ENCODE measurements around the gene CMTM4.

CMTM4 gene

DNA sequence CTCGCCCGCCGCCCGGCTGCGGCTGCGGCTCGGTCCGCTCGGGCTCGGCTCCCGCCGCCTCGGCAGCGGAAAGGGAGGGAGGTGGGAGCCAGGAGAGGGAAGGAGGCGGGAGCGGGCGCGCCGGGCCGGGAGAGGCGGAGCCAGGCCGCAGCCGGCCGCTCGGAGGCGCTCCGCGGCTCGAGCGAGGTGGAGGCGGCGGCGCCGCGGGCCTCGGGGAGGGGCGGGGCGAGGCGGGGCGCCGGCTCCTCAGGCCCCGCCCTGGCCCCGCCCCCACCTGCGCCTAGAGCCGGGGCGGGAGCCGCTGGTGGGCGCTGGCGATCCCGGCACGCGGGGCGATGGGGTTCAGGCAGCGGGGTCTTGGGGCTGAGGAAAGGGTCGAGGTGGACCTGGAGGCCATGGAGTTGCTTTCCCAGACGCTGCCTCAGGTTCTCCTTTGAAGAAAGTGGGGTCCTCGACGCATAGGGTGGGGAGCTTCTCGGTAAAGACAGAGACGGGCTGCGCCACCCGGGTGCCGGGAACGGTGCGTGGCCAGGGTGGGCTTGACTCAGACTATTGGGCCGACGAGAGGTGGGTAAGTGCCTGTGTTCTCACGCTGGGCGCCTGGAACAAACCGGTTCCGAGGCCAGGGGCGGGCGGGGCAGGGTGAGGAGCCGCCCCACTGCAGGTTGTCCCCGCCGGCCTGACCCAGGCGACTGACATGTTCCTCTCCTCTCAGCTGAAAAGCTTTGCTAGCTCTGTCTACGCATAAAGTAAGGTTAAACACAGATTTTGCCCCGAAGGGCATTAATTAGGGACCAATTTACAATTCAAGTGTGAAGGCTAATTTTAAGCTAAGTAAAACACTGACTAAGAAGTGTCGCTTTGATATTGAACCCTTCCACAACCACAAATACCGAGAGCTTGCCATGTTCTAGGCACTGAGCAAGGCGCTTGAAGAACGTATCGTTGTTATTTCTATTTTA, at the start of gene CMTM4:
TSS of gene CMTM4 (minus strand) at position 75 of the 962 bp plus-strand sequence. CDS start 218 bp downstream, outside the sequence.
- Mint-ChIP-seq H3K4me1 (ENCODE audit: low read depth) (peaks cover 20% of the 10 kb centered on the region), H3K4me3 (peak within 1 kb of the TSS; percentile 77), H3K9me3 (no peaks in the 10 kb centered on the region), H3K27me3 (peaks cover 16% of the 10 kb centered on the region), H3K36me3 (ENCODE audit: low read depth) (no peaks in the 10 kb centered on the region), H3K27ac (peak within 1 kb of the TSS; percentile 61)
- DNase-seq, result peak; percentile 86

GRCh38 chr16:66746048-66746447, 49.5 kb upstream of the CMTM4 start:
- Mint-ChIP-seq H3K36me3 (ENCODE audit: low read depth) (peaks cover 82% of the 10 kb centered on the region), H3K27ac (no peak overlapping the region), H3K9me3 (no peaks in the 10 kb centered on the region), H3K27me3 (no peaks in the 10 kb centered on the region), H3K4me3 (no peak overlapping the region), H3K4me1 (ENCODE audit: low read depth) (peaks cover 45% of the 10 kb centered on the region)
- DNase-seq, result no peak

GRCh38 chr16:66741950-66742808, 45.6 kb upstream of the CMTM4 start:
- H3K4me3 Mint-ChIP-seq, result no peak overlapping the region
- H3K4me1 Mint-ChIP-seq (ENCODE audit: low read depth), result peaks cover 31% of the 10 kb centered on the region
- no peak overlapping the region for H3K27ac Mint-ChIP-seq
- no peak for DNase-seq
- no peaks in the 10 kb centered on the region for H3K27me3 Mint-ChIP-seq
- H3K36me3 Mint-ChIP-seq (ENCODE audit: low read depth), result peaks cover 80% of the 10 kb centered on the region
- H3K9me3 Mint-ChIP-seq, result no peaks in the 10 kb centered on the region

- Mint-ChIP-seq H3K4me1 (ENCODE audit: low read depth) (peaks cover 23% of the 10 kb centered on the region), H3K4me3 (no peak overlapping the region), H3K9me3 (no peaks in the 10 kb centered on the region), H3K36me3 (ENCODE audit: low read depth) (peaks cover 76% of the 10 kb centered on the region), H3K27me3 (no peaks in the 10 kb centered on the region), H3K27ac (peak overlapping the region; percentile 35)
- no peak for DNase-seq
These were observed 44.8 kb upstream of the CMTM4 start for GRCh38 chr16:66741169-66741900.

DNA sequence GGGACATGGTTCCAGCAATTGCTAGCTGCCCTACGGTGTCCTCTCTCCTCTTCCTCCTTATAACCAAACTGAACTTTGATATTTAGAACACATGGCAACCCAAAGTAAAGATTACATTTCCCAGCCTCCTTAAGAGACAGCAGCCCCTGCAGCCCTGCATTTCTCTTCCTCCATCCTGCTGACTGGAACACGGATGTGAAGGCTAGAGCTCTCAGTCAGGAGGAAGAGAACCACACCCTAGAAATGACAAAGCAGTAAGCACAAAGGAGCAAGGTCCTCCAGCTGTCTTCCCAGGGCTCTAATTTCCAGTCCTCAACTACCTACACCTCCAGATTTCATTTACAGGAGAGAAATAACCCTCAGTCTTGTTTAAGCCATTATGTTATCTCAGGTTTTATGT, 44.0 kb upstream of the CMTM4 start:
- H3K27me3 Mint-ChIP-seq, result no peaks in the 10 kb centered on the region
- no peak overlapping the region for H3K4me3 Mint-ChIP-seq
- no peaks in the 10 kb centered on the region for H3K9me3 Mint-ChIP-seq
- H3K36me3 Mint-ChIP-seq (ENCODE audit: low read depth), result peaks cover 79% of the 10 kb centered on the region
- H3K27ac Mint-ChIP-seq, result peak overlapping the region; percentile 42
- DNase-seq, result no peak
- peaks cover 25% of the 10 kb centered on the region for H3K4me1 Mint-ChIP-seq (ENCODE audit: low read depth)

DNA sequence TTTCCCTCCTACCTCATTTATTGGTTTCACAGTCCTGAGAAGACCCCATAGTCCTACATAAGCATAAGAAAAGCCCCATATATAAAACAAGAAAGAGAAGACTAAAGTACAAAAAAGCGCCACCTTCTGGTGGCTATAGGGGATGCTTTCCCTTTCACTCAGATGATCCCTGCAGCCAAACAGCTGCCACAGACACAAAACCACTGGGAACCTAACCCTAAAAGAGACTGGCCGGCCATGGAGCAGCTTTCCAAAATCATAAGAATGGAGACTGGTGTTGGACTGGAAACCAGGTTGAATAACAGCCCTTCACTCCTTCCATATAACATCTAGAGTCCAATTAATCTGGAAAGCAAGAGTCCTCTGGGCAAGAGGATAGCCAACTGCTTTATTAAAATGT, 43.5 kb upstream of the CMTM4 start:
- DNase-seq, result no peak
- peak overlapping the region; percentile 45 for H3K27ac Mint-ChIP-seq

GRCh38 chr16:66735891-66736290, 39.3 kb upstream of the CMTM4 start:
- no peaks in the 10 kb centered on the region for H3K9me3 Mint-ChIP-seq
- H3K27ac Mint-ChIP-seq, result peak overlapping the region; percentile 63
- peaks cover 85% of the 10 kb centered on the region for H3K36me3 Mint-ChIP-seq (ENCODE audit: low read depth)
- DNase-seq, result no peak
- H3K27me3 Mint-ChIP-seq, result no peaks in the 10 kb centered on the region
- peaks cover 16% of the 10 kb centered on the region for H3K4me1 Mint-ChIP-seq (ENCODE audit: low read depth)
- no peak overlapping the region for H3K4me3 Mint-ChIP-seq

More for the DNA sequence above, 43.5 kb upstream of the CMTM4 start:
- Mint-ChIP-seq H3K4me3 (no peak overlapping the region), H3K27me3 (no peaks in the 10 kb centered on the region), H3K9me3 (no peaks in the 10 kb centered on the region), H3K4me1 (ENCODE audit: low read depth) (peaks cover 25% of the 10 kb centered on the region), H3K36me3 (ENCODE audit: low read depth) (peaks cover 84% of the 10 kb centered on the region)

- H3K4me1 Mint-ChIP-seq (ENCODE audit: low read depth), result peaks cover 4% of the 10 kb centered on the region
- no peaks in the 10 kb centered on the region for H3K27me3 Mint-ChIP-seq
- no peak overlapping the region for H3K4me3 Mint-ChIP-seq
- H3K27ac Mint-ChIP-seq, result no peak overlapping the region
- no peaks in the 10 kb centered on the region for H3K9me3 Mint-ChIP-seq
- H3K36me3 Mint-ChIP-seq (ENCODE audit: low read depth), result peaks cover 95% of the 10 kb centered on the region
- DNase-seq, result no peak
These were observed 34.6 kb upstream of the CMTM4 start for GRCh38 chr16:66731101-66731500.

DNA sequence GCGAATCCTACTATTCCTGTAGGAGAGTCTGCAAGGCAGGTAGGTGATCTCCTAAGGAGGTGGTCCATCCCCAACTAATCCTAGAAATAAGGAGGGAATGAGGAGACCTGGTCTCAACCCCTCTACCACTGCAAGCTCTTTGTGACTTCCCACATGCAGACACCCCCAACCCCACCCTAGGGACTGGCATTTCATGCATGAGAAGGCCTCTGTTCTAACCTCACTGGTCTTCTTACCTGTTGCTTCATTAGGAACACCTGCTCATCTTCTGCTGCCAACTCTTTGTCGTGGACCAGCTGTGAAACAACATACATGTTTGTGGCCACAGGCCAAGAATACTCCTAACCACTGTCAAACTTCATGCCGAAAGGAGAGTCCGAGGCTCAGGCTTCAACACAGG, 32.3 kb upstream of the CMTM4 start:
- no peak for DNase-seq
- Mint-ChIP-seq H3K4me1 (ENCODE audit: low read depth) (no peaks in the 10 kb centered on the region), H3K36me3 (ENCODE audit: low read depth) (peaks cover 97% of the 10 kb centered on the region), H3K27me3 (no peaks in the 10 kb centered on the region), H3K9me3 (no peaks in the 10 kb centered on the region), H3K27ac (no peak overlapping the region), H3K4me3 (no peak overlapping the region)

GRCh38 chr16:66728117-66728787, 31.7 kb upstream of the CMTM4 start:
- peak overlapping the region; percentile 69 for H3K27ac Mint-ChIP-seq
- no peaks in the 10 kb centered on the region for H3K9me3 Mint-ChIP-seq
- H3K4me1 Mint-ChIP-seq (ENCODE audit: low read depth), result no peaks in the 10 kb centered on the region
- H3K27me3 Mint-ChIP-seq, result no peaks in the 10 kb centered on the region
- peaks cover 97% of the 10 kb centered on the region for H3K36me3 Mint-ChIP-seq (ENCODE audit: low read depth)
- no peak overlapping the region for H3K4me3 Mint-ChIP-seq
- no peak for DNase-seq

DNA sequence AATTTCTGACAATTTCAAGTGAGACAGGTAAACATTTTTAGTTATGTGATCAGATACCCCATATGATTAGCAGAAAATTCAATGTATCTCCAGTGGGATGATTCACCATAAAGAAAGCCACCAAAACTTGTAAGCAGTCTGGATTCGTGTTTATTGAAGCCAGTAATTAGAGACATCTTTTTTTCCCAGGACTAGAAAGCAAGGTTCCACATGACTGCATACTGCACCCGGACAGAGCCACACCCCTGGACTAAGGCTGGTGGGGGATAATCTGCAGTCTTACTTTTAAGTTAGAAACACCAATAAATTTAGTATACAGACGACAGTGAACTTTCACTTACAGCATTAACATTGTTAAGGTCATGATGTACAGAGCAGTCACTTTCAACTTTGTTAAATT, 24.2 kb upstream of the CMTM4 start:
- no peaks in the 10 kb centered on the region for H3K9me3 Mint-ChIP-seq
- DNase-seq, result no peak
- H3K4me1 Mint-ChIP-seq (ENCODE audit: low read depth), result no peaks in the 10 kb centered on the region
- no peak overlapping the region for H3K27ac Mint-ChIP-seq
- H3K27me3 Mint-ChIP-seq, result no peaks in the 10 kb centered on the region
- peaks cover 73% of the 10 kb centered on the region for H3K36me3 Mint-ChIP-seq (ENCODE audit: low read depth)
- H3K4me3 Mint-ChIP-seq, result no peak overlapping the region

GRCh38 chr16:66719246-66719645, 22.7 kb upstream of the CMTM4 start:
- Mint-ChIP-seq H3K9me3 (no peaks in the 10 kb centered on the region), H3K4me1 (ENCODE audit: low read depth) (no peaks in the 10 kb centered on the region), H3K36me3 (ENCODE audit: low read depth) (peaks cover 58% of the 10 kb centered on the region), H3K27ac (no peak overlapping the region), H3K4me3 (no peak overlapping the region), H3K27me3 (no peaks in the 10 kb centered on the region)
- no peak for DNase-seq

DNA sequence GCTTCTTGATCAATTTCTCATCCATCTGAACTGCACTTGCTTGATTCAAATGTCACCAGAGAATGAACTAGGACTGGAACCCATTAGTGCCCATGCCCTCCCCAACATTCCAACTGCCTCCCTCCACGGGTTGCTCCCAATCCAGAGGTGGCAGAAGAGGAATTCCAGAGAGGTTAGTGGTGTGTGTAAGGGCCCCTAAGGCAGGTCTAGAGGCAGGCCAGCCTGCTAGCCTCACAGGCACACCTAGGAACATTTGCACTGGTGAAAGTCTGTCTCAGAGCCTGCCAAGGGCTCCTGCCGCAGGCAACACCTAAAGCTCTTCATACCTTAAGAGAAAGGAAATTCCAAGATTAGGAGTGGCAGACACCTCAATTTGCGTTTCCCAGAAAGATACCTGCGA, 21.2 kb upstream of the CMTM4 start:
- H3K27ac Mint-ChIP-seq, result no peak overlapping the region
- H3K36me3 Mint-ChIP-seq (ENCODE audit: low read depth), result peaks cover 43% of the 10 kb centered on the region
- no peak overlapping the region for H3K4me3 Mint-ChIP-seq
- no peaks in the 10 kb centered on the region for H3K9me3 Mint-ChIP-seq
- DNase-seq, result no peak
- H3K27me3 Mint-ChIP-seq, result no peaks in the 10 kb centered on the region
- H3K4me1 Mint-ChIP-seq (ENCODE audit: low read depth), result no peaks in the 10 kb centered on the region
